ENCODE measurements around the gene STK17B. TPM values are rescaled to one million over a fixed set of nuclear protein-coding genes. Genes with fewer than 3 reads are reported as not detected.

Gene STK17B
- total RNA-seq, 1 experiment from 2014 or later = 16.9 TPM

- Histone ChIP-seq H3K36me3 (ENCODE audit: control insufficient read depth in 1 of 2, insufficient read depth in 2 of 2, low read length in 2 of 2) (no peaks in the 10 kb centered on the region), H3K4me3 (replicated peaks in 1 of 2; ENCODE audit: low read depth in 1 of 2, low read length in 2 of 2) (no peak overlapping the region), H3K79me2 (ENCODE audit: insufficient read depth, low read length) (no peaks in the 10 kb centered on the region), H3K9me3 (ENCODE audit: control insufficient read depth in 1 of 2, insufficient read depth in 1 of 2, low read depth in 1 of 2, low read length in 2 of 2) (no peaks in the 10 kb centered on the region), H2AFZ (ENCODE audit: low read depth, low read length, poor library complexity, severe bottlenecking) (no peak overlapping the region), H3K27me3 (ENCODE audit: insufficient read depth, low read length) (no peaks in the 10 kb centered on the region), H3K4me2 (ENCODE audit: low read length) (no peak overlapping the region), H3K9me2 (ENCODE audit: insufficient read depth) (no peaks in the 10 kb centered on the region), H3K4me1 (ENCODE audit: control insufficient read depth in 1 of 2, insufficient read depth in 2 of 2, low read length in 2 of 2) (no peaks in the 10 kb centered on the region; a peak in 1 of 4 replicates), H4K20me1 (ENCODE audit: insufficient read depth) (no peaks in the 10 kb centered on the region), H3K27ac (ENCODE audit: low read depth, low read length) (no peak overlapping the region), H3K9ac (ENCODE audit: low read length) (no peak overlapping the region)
- ChIA-PET RAD21 (ENCODE audit: low non-redundant PET in 1 of 2, low total read pairs in 2 of 2, uncharacterized antibody in 2 of 2, unreplicated experiment in 2 of 2) (no interaction called here), POLR2A (no interaction called here), CTCF (no interaction called here)
- intact Hi-C loops (cut with micrococcal nuclease) = no loop called here
- ATAC-seq (no peak), DNase-seq (ENCODE audit: low read depth, low spot score) (no peak)
- no peak for TF ChIP-seq YY1 (IDR thresholded peaks at IDR 0.05; ENCODE audit: extremely low read depth, insufficient replicate concordance, low read depth, low read length)
- no peak for TF ChIP-seq POLR2AphosphoS5 (IDR thresholded peaks at IDR 0.05; ENCODE audit: low read depth, low read length)
- TF ChIP-seq TCF7L2 (IDR thresholded peaks at IDR 0.05; ENCODE audit: borderline replicate concordance, extremely low read depth, insufficient read depth, insufficient read length) = no peak
- TF ChIP-seq CTCF (IDR thresholded peaks at IDR 0.05 in 2 of 3, conservative IDR thresholded peaks at IDR 0.05 in 1 of 3; ENCODE audit: borderline replicate concordance in 1 of 3, insufficient read depth in 1 of 3, low read depth in 2 of 3, low read length in 2 of 3) = no peak
- no peak for TF ChIP-seq EZH2phosphoT487 (IDR thresholded peaks at IDR 0.05; ENCODE audit: borderline replicate concordance)
- no peak for TF ChIP-seq SRF (IDR thresholded peaks at IDR 0.05; ENCODE audit: low read depth)
- TF ChIP-seq ATF3 (IDR thresholded peaks at IDR 0.05) = no peak
- TF ChIP-seq SP1 (IDR thresholded peaks at IDR 0.05; ENCODE audit: low read depth) = no peak
- TF ChIP-seq REST (IDR thresholded peaks at IDR 0.05; ENCODE audit: low read depth) = no peak
- TF ChIP-seq ZBTB33 (IDR thresholded peaks at IDR 0.05; ENCODE audit: extremely low read depth, insufficient replicate concordance, low read length) = no peak
- TF ChIP-seq FOSL1 (IDR thresholded peaks at IDR 0.05; ENCODE audit: low read depth) = no peak
- TF ChIP-seq EZH2 (IDR thresholded peaks at IDR 0.05) = no peak
- no peak for TF ChIP-seq CEBPB (IDR thresholded peaks at IDR 0.05; ENCODE audit: low read depth)
- TF ChIP-seq RAD21 (IDR thresholded peaks at IDR 0.05; ENCODE audit: low read depth) = no peak
- no peak for TF ChIP-seq SIN3A (IDR thresholded peaks at IDR 0.05; ENCODE audit: low read depth)
- TF ChIP-seq EGR1 (IDR thresholded peaks at IDR 0.05; ENCODE audit: low read depth) = no peak
- no peak for TF ChIP-seq ZFX (IDR thresholded peaks at IDR 0.05)
- TF ChIP-seq CBX3 (IDR thresholded peaks at IDR 0.05; ENCODE audit: low read depth) = no peak
- no peak for TF ChIP-seq ELF1 (IDR thresholded peaks at IDR 0.05; ENCODE audit: borderline replicate concordance, low read depth)
- no peak for TF ChIP-seq JUND (IDR thresholded peaks at IDR 0.05)
- BruUV-seq (replicated peaks) = no TSS peak
Measured at GRCh38 chr2:196219671-196220070, 48.3 kb upstream of the STK17B start.

Measured in HCT116 (cell line).